HT1080 (cell line): ENCODE data around the gene INPP5A. TPM values are rescaled to one million over a fixed set of nuclear protein-coding genes. Genes with fewer than 3 reads are reported as not detected.
"Not testable (repeated sequence)": the region's sequence is repeated elsewhere in the genome, so short reads cannot be mapped to it uniquely, and the experiment has no call there.

ENCODE experiments used
- DNase-seq: peaks from one replicate; pipeline ENCODE4 v3.0.0-alpha.2; 2015; ENCODE audit warnings: low read depth
- total RNA-seq: library from RNA; depleted of rRNA; stranded (reverse); fragments of >200 nt; shearing (Covaris generic); gene quantifications from 2 replicates; pipeline ENCODE4 v1.2.3, GENCODE V29; 2014

The INPP5A gene
- total RNA-seq, 1 experiment from 2014 or later: 34.4 TPM

GRCh38 chr10:132671228-132672154 lies 133.9 kb downstream of the INPP5A start:
- DNase-seq: no peak

DNA sequence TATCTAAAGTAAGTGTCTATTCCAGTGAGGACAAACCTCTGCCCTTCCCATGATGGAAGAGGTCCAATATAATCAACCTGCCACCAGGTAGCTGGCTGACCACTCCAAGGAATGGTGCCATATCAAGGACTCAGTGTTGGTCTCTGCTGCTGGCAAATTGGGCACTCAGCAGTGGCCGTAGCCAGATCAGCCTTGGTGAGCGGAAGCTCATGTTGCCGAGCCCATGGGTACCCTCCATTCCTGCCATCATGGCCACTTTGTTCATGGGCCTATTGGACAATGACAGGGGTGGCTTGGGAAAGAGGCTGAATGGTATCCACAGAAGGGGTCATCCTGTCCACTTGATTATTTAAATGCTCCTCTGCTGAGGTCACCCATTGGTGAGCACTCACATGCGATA lies 136.2 kb downstream of the INPP5A start:
- DNase-seq: not testable (repeated sequence)

DNA sequence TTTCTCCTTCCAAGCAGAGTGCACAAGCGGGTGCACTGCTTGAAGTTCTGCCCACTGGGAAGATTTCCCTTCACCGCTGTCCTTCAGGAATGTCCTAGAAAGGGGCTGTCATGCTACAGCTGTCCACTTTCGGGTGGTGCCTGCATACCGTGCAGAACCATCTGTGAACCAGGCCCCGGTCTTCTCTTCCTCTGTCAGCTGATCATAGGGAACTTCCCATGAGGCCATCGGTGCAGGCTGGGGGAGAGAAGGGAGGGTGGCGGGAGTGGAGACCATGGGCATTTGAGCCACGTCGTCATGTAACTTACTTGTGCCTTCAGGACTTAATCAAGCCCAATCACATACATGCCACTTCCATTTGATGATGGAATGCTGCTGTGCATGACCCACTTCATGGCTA lies 136.7 kb downstream of the INPP5A start:
- DNase-seq: no peak

DNA sequence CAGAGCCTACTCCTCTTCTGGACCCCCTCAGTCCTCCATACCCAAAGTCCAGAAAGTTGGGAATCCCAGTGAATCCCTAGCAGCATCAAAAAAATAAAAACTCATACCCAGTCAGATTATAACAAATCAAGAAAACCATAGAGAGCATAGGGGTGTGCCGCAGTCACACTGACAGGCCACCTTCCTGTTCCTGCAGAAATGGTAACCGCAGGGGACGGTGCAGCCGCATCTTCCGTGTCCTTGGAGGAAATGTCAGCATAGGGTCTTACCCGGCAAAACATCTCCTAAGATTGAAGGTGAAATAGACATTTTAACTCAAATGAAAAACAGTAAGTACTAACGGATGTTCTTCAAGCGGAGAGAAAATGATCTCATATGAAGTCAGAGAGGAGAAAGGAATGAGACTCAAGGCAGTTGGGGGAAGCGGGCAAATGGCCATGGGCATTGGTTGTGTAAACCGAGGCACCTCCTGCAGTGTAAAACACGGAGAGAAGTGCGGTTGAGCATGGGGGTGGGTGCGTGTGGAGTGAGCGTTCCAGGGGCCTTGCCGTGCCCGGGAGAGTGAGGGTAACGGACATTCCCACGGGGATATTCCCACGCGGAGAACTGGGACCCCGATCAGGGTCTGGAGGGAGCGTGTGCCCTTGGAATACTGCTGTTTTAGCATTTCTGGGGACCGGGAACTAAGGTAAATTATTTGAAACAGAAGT lies 137.6 kb downstream of the INPP5A start:
- DNase-seq: no peak

DNA sequence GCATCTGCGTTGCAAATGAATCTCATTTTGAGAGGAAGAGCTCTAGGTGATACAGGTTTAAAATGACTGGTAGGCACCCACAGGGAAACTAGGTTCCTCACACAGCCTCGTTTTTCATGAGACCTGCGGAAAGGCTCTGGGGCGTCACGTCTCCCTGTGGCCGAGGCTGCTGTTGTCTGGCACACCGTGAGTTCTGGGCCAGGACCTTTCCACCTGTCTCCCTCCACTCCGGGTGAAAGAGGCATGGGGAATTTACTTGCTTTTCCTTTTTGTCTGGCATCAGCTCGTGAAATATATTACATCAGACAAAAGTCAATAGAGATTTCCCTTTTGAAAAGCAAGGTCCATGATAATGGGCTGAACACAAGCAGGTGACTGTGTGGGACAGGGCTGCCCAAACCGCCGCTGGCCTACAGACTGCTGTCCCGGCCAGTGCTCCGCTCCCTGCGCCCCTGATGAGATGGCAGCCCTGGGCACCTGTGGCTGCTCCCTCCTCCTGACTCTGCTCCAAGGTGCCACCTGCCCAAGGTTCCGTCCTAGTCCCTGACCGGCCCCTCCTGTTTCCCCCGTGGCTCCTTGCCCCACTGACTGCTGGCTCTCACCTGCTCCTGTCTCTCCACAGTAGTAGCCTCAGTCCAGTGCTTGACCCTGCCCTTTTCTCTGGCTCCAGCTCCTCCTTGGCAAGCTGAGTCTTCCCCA lies 138.8 kb downstream of the INPP5A start:
- no peak for DNase-seq

DNA sequence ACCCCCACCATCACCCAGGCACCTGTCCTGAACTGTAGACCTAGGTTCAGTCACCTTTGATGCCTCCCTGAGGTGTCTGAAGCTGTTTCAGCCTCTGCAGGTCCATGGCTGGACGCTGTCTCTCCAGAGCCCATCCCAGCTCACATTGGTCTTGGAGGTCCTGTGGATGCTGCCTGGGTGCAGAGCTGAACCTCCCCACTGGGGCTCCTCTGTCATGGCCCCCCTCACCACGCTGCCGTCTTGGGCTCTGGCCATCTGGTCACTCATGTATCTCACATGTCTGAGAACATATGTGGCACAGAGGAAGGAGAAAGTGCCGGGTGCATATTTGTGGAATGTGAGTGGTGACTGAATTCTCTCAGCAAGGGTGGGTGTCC lies 139.5 kb downstream of the INPP5A start:
- DNase-seq: no peak

GRCh38 chr10:132677473-132678227 lies 140.1 kb downstream of the INPP5A start:
- DNase-seq: no peak

DNA sequence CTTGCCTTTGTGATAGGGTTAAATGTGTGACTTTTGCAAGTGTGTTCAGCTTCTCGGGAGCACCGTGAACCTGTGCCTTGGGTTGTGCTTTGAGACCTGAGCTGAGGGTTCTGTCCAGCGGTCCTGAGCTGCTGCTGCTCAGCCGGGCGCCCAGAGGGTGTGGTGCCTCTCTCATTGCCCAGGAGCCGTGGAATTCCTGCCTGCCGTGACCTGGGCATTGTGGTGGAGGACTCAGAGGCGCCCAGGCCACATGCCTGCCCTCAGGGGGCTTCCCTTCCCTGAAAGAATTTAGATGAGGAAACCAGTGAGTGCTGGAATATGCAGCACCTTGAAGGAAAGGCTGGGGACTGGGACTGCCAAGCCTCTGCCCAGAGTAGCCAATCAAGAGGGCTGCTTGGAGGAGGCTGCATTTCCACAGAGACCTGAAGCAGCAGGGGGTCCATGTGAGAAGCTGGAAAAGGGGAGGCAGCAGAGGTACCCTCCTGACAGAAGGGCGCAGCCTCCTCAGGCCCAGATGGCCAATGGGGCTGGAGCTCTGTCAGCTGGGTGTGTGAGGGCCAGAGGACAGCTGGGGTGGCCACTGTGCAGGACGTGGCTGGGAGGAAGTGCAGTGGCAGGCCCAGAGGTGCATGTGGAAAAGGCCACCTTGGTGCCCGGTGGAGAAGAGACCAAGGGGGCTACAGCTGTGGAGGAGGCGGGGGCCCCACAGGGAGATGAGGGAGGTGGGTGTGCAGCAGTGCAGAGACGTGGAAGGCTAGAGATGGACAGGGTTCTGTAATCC lies 141.0 kb downstream of the INPP5A start:
- no peak for DNase-seq

DNA sequence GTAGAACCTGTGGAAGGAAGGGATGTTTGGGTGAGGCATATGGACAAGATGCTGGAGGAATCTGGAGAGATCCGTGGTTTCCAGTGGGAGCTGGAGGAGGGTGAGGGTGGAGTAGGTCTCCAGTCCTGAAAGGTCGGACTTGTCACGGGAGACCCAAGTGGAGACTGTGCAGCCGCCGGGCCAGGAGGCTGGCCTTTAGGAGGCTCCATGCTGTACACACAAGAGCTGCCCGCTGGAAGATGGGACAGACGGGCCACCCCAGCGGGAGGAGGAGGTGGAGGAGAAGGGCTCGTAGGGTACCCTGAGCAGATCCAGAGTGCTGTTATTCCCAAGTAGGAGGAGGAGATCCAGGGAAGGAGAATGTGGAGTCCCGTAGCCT lies 141.6 kb downstream of the INPP5A start:
- no peak for DNase-seq

DNA sequence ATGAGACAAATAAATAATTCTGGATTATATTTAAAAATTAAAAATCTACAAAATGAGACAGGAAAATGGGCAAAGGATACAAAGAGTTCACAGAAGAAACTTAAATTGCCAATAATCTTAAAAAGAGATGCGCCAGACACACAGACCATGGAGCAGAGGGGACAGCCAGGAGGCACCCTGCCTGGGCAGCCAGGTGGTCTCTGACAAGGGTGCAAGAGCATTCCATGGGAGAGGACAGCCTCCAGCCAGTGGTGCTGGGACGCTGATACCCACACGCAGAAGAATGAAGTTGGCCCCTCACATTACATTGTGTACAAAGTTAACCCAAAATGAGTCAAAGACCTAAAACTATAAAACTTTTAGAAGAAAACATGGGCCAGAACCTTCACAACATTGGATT lies 142.1 kb downstream of the INPP5A start:
- DNase-seq: no peak

DNA sequence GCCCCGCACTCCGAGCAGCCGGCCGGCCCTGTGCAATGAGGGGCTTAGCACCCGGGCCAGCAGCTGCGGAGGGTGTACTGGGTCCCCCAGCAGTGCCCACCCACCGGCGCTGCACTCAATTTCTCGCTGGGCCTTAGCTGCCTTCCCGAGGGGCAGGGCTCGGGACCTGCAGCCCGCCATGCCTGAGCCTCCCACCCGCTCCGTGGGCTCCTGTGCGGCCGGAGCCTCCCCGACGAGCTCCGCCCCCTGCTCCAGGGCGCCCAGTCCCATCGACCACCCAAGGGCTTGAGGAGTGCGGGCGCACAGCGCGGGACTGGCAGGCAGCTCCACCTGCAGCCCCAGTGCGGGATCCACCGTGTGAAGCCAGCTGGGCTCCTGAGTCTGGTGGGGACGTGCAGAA lies 143.2 kb downstream of the INPP5A start:
- DNase-seq: not testable (repeated sequence)

DNA sequence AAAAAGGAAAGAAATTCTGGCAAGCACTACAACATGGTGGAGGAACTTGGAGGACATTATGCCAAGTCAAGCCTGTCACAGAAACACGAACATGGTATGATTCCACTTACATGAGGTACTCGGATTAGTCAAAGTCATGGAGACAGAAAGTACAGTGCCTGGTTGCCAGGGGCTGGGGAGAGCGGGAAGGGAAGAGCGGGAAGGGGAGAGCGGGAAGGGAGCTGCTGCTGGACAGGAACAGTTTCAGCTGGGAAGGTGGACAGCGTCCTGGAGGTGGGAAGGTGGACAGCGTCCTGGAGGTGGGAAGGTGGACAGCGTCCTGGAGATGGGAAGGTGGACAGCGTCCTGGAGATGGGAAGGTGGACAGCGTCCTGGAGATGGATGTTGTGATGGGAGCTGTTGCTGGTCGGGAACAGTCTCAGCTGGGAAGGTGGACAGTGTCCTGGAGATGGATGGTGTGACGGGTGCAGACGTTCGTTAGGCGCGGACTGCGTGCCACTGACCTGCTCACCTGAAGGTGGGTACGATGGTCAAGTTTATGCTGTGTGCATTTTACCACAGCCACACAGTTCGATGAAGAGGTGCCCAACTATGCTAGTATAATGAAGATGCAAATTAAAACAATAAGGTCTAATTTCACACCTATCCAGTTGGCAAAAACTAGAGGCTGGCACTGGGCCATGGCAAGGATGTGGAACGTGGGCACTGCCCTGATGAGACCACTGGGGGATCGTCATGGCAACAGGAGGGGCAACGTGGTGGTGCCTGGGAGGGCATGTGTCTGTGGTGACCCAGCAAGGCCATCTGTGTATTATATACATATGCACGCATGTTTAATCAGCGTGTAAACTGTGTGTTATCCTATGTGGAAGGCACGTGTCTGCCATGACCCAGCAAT lies 144.5 kb downstream of the INPP5A start:
- DNase-seq: no peak

DNA sequence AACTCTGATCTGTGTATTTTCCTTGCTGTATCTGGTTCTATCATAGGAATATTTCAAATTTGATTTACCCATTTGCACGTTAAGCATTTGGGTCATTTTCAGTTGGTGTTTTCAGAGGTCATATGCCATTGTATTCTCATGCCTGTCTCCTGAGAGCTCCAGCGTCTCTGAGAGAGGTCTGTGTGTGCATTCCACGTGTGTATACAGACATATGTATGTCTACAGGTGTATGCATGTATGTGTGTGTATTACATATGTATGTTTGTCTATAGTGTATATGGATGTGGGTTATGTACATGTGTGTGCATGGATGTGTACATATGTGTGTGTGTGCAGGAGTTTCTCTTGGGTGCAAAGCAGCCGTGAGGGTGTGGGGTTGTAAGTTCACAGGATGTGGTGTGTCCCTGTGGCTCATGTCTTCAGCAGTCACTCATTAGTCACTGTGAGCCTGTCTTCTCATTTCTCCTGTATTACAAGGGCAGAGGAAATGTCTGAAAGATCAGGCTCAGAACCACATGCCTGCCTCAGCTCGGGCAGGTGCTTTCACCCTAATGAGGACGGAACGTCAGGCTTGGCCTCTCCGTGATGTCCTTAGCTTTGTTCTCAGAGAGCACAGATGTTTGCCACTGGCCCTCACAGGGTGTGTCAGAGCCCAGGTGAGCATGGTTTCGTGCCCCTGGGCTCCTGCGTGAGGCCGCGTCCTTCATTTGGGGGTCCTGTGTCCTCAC lies 146.7 kb downstream of the INPP5A start:
- DNase-seq: peak; percentile 92

GRCh38 chr10:132685101-132685891 lies 147.7 kb downstream of the INPP5A start:
- peak; percentile 90 for DNase-seq

- DNase-seq: no peak
These were observed 148.5 kb downstream of the INPP5A start for GRCh38 chr10:132685921-132686680.

DNA sequence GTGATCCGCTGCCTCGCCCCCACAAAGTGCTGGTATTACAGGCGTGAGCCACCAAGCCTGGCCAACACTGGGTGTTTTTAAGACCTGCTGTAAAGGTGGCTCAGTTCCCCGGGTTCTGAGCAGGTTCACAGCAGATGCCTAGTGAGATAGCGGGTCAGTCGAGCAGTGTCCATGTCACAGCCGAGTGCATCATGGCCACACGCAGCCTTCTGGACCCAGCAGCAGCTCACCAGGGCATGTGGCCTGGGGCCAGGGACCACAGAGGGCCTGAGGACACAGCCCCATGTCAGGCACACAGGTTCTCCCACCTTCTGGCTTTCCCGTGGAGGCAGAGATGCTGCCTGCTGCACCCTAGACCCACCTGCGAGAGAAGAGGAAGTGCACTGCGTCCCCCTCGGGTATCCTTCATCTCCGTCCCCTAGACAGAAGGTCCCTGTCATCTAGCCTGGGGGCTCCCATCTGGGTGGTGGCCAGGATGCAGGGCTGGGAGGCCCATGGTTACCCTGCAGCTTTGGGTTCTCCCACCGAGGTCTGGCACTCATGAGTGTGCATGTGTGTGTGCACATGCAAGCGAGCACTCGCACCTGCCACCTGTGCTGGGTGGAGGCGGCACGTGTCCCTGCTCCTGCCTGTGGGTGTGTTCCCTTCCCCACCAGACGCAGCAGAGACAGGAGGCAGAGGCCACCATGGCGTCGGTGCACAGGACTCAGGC lies 149.8 kb downstream of the INPP5A start:
- DNase-seq: no peak
